HG03457 (cell line): ENCODE measurements around the gene IGBP1.
"Not testable (repeated sequence)": the region's sequence is repeated elsewhere in the genome, so short reads cannot be mapped to it uniquely, and the experiment has no call there.

Experiments
- ATAC-seq: cut with Tn5 transposase; IDR thresholded peaks from one replicate; pipeline ENCODE4 v1.9.1; 2021; ENCODE audit warnings: moderate number of reproducible peaks; ENCODE audit not compliant: unreplicated experiment

IGBP1 gene

GRCh38 chrX:70133303-70134115, at the start of gene IGBP1:
Gene IGBP1, plus strand, starts transcription at chrX:70133447. Its CDS starts 501 bp downstream, at chrX:70133948.
- ATAC-seq, result peak; percentile 85

DNA sequence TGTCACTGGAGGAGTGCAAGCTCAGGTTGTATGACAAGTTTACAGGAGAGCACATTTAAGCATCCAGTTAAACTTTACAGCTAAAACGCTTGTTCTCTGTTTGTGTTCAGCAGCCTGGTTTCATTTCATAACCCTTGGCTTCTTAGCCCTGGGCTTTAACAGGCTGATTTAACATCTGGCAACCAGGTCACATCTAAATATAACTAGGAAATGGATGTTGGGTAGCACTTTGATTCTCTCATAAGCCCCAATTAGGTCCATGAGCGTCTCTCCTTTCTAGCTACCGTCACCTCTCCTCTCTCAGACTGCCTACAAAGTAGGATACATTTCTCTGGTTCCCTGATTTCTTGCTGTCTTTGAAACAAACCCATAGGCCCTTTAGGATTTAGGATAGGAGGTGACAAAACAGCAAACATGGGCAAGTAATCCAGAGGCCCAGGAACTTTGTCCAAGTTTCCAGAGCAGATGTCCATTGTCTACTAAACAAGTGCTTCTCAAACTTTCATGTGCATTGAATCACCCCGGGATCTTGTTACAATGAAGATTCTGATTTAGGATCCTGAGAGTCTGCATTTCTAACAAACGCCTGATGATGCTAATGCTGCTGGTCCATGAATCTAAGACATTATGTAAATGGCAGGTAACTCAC, 48.5 kb upstream of the IGBP1 start:
- ATAC-seq, result no peak

GRCh38 chrX:70087857-70088630, 45.2 kb upstream of the IGBP1 start:
- ATAC-seq, result no peak

DNA sequence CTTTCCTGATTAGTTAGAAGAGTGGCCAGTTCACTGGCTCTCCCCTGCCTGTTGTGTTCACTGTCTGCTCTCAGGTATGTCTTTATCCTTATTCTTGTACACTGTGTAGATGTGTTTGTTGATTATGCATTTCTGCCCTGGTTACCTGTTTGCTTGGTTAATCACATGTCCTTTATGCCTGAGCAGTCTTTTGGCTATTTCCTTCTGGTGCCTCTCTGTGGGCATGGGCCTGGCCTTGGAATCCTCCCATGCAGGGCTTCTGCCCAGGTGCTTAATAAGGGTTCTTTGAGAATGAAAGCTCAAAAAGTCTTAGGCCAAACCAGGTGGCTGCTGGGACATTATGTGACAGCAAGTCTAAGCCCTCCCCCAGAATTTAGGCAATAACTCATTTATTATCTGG, 44.5 kb upstream of the IGBP1 start:
- no peak for ATAC-seq

- no peak for ATAC-seq
These were observed 43.5 kb upstream of the IGBP1 start for GRCh38 chrX:70089604-70090297.

- ATAC-seq, result no peak
These were observed 41.0 kb upstream of the IGBP1 start for GRCh38 chrX:70092247-70092646.

GRCh38 chrX:70096052-70096451, 37.2 kb upstream of the IGBP1 start:
- ATAC-seq, result no peak

GRCh38 chrX:70105229-70105628, 28.0 kb upstream of the IGBP1 start:
- ATAC-seq, result no peak

- not testable (repeated sequence) for ATAC-seq
These were observed 21.7 kb upstream of the IGBP1 start for GRCh38 chrX:70111436-70112026.

GRCh38 chrX:70117738-70118137, 15.5 kb upstream of the IGBP1 start:
- no peak for ATAC-seq

DNA sequence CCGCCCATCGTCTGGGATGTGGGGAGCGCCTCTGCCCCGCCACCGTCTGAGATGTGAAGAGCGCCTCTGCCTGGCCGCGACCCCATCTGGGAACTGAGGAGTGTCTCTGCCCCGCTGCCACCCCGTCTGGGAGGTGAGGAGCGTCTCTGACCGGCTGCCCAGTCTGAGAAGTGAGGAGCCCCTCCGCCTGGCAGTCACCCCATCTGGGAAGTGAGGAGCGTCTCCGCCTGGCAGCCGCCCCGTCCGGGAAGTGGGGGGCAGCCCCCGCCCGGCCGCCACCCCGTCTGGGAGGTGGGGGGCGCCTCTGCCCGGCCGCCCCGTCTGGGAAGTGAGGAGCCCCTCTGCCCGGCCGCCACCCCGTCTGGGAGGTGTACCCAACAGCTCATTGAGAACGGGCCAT, 10.2 kb upstream of the IGBP1 start:
- not testable (repeated sequence) for ATAC-seq

DNA sequence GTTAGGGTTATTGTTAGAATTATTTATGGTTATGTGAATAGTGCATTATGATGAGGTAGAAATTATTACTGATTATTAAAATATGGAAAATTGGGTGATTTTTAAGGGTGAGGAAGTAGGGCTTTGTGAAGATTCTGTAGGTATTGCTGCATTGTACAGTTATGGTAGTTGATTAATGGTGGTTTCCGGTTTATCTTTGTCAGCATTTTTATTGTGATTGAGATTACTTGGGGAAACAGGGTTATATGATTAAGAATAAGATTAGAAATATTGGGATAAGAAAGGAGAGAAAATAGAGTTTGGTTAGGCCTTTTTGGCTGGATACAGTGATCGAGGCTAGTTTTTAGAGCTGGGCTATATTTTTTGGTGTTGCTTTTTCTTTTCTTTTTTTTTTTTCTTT, 8.6 kb upstream of the IGBP1 start:
- ATAC-seq, result no peak

DNA sequence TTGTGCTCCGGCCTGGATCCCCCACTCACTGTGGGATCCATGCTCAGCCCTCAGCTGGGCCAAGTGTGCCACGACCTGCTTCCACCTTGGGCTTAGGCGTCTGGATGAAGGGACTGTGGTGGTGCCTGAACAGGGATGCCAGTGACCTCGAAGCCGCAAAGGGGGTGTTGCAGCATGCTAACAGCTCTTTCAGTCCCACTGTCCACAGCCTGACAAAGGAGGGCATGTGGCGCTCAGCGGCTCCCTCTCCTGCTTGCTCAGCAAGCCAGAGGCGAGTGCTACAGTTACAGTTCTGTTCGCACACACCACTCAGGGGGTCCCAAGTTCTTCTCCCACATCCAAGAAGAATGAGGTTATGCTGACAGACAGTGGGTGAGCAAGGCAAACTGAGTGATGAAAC, 5.2 kb upstream of the IGBP1 start:
- ATAC-seq, result no peak

DNA sequence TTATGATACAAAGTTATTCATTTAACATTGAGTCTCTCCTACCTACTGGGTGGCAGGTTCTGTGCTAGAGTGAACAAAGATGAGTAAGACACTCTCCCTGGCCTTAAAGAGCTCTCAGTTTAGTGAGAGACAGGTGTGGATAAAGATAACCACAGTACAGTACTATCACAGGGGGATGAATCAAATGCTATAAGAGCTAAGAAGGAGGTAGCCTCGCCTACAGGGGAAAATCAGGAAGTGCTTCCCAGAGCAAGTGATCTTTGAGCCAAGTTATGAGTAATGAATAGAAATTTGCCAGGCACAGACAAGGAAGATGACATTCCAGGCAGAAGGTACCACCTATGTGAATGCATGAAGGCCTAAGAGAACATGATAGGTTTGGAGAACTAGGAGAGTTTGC, 3.4 kb upstream of the IGBP1 start:
- no peak for ATAC-seq

DNA sequence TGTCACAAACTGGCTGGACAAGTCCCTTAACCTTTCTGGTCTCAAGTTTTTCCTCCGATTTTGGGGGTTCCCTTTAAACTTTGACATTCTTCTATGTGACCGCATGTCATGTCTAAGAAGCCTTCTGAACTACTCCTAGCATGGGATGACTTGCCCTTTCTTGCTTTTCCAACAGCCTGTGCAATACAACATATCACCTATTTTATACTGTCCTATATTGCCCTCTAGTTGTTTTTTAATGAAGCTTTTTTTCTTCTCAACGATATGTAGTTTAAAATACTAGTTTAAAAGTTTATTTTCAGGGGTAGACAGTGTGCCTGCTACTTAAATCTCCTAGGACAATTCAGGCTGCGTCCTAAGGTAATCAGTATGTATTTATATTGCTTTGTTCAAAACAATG, 1.0 kb upstream of the IGBP1 start:
- no peak for ATAC-seq

GRCh38 chrX:70132877-70133302, 357 bp upstream of the IGBP1 start:
- no peak for ATAC-seq

DNA sequence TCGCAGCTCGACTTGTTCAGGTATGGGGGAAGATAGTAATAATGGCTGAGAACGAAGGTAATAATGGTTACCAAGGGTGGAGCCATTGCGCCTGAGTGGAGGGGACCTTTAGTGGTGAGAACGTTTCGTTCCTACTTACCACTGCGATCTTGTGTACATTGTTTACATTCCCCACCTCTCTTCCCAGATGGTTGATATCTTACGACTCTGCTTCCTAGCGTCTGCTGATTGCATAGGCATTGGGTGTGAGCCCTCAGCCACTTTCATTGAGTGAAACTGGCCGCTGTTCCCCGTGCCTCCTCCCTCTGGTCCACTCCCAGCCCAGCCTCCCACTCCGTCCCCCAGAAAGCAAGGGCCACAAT, 850 bp downstream of the IGBP1 start:
- no peak for ATAC-seq

GRCh38 chrX:70138622-70139021, 5.4 kb downstream of the IGBP1 start:
- no peak for ATAC-seq

DNA sequence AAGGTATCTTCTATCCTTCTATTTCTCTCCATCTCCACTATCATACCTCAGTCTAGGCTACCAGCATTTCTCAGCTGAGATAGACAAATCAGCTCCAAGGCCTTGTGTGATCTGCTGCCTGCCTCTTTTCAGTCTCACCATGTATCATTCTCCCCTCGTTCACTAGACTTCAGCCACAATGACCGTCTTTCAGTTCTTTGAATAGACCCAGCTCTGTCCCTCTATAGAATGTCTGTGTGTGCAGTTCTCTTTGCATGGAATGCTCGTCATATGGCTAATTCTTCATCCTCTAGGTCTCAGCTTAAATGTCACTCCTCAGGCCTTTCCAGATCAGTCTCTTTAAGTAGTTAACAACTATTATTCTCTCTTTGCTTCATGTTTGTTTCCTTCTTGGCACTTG, 6.5 kb downstream of the IGBP1 start:
- ATAC-seq, result no peak

DNA sequence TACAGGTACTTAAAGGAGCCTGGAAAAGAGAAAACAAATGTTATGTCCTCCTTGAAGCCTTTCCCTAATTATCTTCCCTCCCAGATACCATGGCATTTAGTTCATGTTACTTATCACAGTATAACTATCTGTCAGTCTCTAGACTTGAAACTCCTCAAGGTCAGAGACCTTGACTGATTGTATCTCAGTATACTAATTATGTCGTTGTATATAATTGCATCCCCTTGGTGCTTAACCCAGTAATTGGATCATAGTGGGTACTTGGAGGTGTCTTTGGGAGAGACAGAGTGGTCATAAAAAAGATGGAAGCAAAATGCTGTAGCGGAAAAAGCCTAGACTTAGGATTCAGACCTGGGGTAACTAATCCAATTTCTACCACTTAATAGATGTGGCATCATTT, 8.1 kb downstream of the IGBP1 start:
- ATAC-seq, result no peak
